Thymus (tissue), 11 donors: ENCODE data around the gene ADAM19. TPM values are rescaled to one million over a fixed set of nuclear protein-coding genes. Genes with fewer than 3 reads are reported as not detected.

Experiments
- DNase-seq, 9 donors: peaks; one replicate each; pipeline ENCODE4 v3.0.0-alpha.2; 2013; ENCODE audit warnings: low spot score in 9 of 9, low read depth in 6 of 9, missing footprints in 1 of 9
- H3K27ac ChIP-seq, 2 donors: one replicate each; pipeline ENCODE4 v1.5.1; 2013; ENCODE audit warnings: control low read depth in 1 of 2, low read depth in 1 of 2, low read length in 1 of 2, mild to moderate bottlenecking in 1 of 2, moderate library complexity in 1 of 2
- H3K27me3 ChIP-seq, 2 donors: one replicate each; pipeline ENCODE4 v1.5.1; 2013; ENCODE audit warnings: low read length in 1 of 2; ENCODE audit not compliant: control insufficient read depth in 2 of 2, insufficient read depth in 1 of 2
- H3K36me3 ChIP-seq, 2 donors: one replicate each; pipeline ENCODE4 v1.5.1; 2013; ENCODE audit warnings: low read length in 1 of 2, mild to moderate bottlenecking in 1 of 2, moderate library complexity in 1 of 2; ENCODE audit not compliant: control insufficient read depth in 2 of 2, insufficient read depth in 2 of 2
- H3K4me1 ChIP-seq, 2 donors: one replicate each; pipeline ENCODE4 v1.5.1; 2013; ENCODE audit warnings: low read length in 2 of 2; ENCODE audit not compliant: control insufficient read depth in 2 of 2, insufficient read depth in 2 of 2
- H3K4me3 ChIP-seq, 2 donors: one replicate each; pipeline ENCODE4 v1.5.1; 2013; ENCODE audit warnings: low read length in 2 of 2, control low read depth in 1 of 2, mild to moderate bottlenecking in 1 of 2
- H3K9me3 ChIP-seq, 2 donors: one replicate each; pipeline ENCODE4 v1.5.1; 2013; ENCODE audit warnings: low read length in 1 of 2, mild to moderate bottlenecking in 1 of 2; ENCODE audit not compliant: control insufficient read depth in 2 of 2, insufficient read depth in 1 of 2
- WGBS: extraction: QIAGEN DNeasy Blood & Tissue Kit; methylation state at CpG from one replicate; pipeline ENCODE4 v1.1.7; 2013; 5-methylcytosine and 5-hydroxymethylcytosine counted together
- polyA plus RNA-seq: library from polyadenylated mRNA; stranded (reverse); fragments of 200-250 nt; gene quantifications from one replicate; pipeline ENCODE4 v1.2.3, GENCODE V29; 2013
- total RNA-seq: library from RNA; stranded (reverse); fragments of 120-200 nt; gene quantifications from one replicate; pipeline ENCODE4 v1.2.4, GENCODE V29; 2013
- donor health status: healthy.

Gene ADAM19
- total and polyA plus RNA-seq, 2 donors: 6.9 to 13.2 TPM

DNA sequence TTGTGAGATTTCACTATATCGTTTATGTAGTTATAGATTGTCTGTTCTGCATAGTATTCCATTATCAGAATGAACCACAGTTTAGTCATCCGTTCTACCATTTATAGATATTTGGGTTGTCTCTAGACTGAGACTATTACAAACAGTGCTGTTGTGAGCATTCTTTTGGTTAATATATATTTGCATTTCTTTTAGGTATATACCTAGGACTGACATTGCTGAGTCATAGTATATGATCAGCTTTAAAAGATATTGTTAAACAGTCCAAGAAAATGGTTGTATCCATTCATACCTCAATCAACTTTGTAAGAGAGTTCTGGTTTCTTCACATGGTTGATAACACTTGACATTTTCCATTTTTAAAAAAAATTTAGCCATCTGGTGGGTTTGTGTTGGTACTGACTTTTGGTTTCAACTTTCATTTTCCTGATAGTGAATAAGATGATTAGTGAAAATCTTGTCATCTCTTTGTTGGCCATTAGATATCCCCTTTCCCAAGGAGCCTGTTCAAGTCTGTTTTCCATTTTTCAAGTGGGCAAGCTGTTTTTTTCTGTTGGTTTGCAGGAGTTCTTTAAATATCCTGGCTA lies 22.9 kb upstream of the ADAM19 start:
- Histone ChIP-seq H3K4me3 (no peak overlapping the region), H3K36me3 (no peaks in the 10 kb centered on the region), H3K9me3 (no peaks in the 10 kb centered on the region), H3K27ac (no peak overlapping the region), H3K4me1 (peaks cover 7 to 44% of the 10 kb centered on the region in 2 donors), H3K27me3 (no peaks in the 10 kb centered on the region)
- DNase-seq: no peak
- WGBS: 95% methylated on average over 2 of the region's 2 CpGs

GRCh38 chr5:157597277-157597676 lies 21.7 kb upstream of the ADAM19 start:
- H3K36me3 ChIP-seq: no peaks in the 10 kb centered on the region
- no peak overlapping the region for H3K4me3 ChIP-seq
- WGBS: 12% methylated on average over 1 of the region's 1 CpG
- H3K27me3 ChIP-seq: no peaks in the 10 kb centered on the region
- H3K4me1 ChIP-seq: peaks cover 7 to 42% of the 10 kb centered on the region in 2 donors
- H3K27ac ChIP-seq: peak overlapping the region in 1 of 2 donors; percentile 27
- peak in 2 of 9 donors; percentile 67 to 69 for DNase-seq
- no peaks in the 10 kb centered on the region for H3K9me3 ChIP-seq

DNA sequence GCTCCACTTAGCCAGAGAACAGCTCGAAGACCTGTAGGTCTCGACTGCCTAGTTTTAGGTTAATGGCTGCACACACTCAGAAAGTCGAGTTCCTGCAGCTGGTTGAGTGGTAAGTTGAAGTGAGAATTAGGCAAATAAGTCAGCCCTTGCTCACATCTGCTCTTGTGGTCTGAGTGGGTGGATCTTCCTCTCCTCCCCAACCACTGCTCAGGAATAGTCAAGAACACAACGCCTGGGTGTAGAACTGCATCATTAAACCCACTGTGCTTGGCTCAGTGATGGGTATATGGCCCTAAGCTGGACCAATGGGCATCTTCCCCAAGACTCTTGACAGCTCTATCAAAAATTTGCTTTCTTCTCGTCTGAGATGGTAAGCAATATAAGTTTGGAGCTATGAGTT lies 20.9 kb upstream of the ADAM19 start:
- 31% methylated on average over 5 of the region's 5 CpGs for WGBS
- Histone ChIP-seq H3K4me3 (no peak overlapping the region), H3K27ac (no peak overlapping the region)

GRCh38 chr5:157594675-157595459 lies 19.3 kb upstream of the ADAM19 start:
- WGBS: 77% methylated on average over 2 of the region's 2 CpGs

More for the DNA sequence above, 20.9 kb upstream of the ADAM19 start:
- DNase-seq: peak in 1 of 9 donors; percentile 66
- Histone ChIP-seq H3K9me3 (no peaks in the 10 kb centered on the region), H3K36me3 (no peaks in the 10 kb centered on the region), H3K27me3 (no peaks in the 10 kb centered on the region), H3K4me1 (peaks cover 7 to 42% of the 10 kb centered on the region in 2 donors)

DNA sequence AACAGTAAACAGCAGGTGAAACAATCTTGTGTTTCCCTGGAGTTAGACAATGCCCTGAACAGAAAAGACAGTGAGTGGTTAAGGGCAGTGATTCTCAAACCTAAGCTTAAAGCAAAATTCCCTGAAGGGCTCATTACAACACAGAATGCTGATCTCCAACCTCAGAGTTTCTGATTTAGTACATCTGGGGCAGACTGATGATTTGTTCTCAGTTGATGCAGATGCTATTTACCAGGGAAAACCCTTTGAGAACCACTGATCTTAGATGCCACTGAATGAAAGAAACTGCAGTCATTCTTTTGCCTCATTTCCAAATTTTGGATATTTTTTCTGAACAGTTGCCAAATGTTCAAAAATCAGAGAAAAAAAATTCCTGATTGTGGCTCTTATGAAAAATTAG lies 18.7 kb upstream of the ADAM19 start:
- Histone ChIP-seq H3K27me3 (no peaks in the 10 kb centered on the region), H3K4me1 (peaks cover 7 to 34% of the 10 kb centered on the region in 2 donors), H3K4me3 (no peak overlapping the region), H3K9me3 (no peaks in the 10 kb centered on the region), H3K36me3 (no peaks in the 10 kb centered on the region), H3K27ac (no peak overlapping the region)
- no peak for DNase-seq

More at GRCh38 chr5:157594675-157595459, 19.3 kb upstream of the ADAM19 start:
- H3K9me3 ChIP-seq: no peaks in the 10 kb centered on the region
- H3K4me1 ChIP-seq: peaks cover 7 to 34% of the 10 kb centered on the region in 2 donors
- no peaks in the 10 kb centered on the region for H3K36me3 ChIP-seq
- no peaks in the 10 kb centered on the region for H3K27me3 ChIP-seq
- no peak overlapping the region for H3K27ac ChIP-seq
- no peak for DNase-seq
- H3K4me3 ChIP-seq: no peak overlapping the region

- Histone ChIP-seq H3K36me3 (no peaks in the 10 kb centered on the region), H3K4me1 (peaks cover 7 to 34% of the 10 kb centered on the region in 2 donors), H3K27me3 (no peaks in the 10 kb centered on the region), H3K9me3 (no peaks in the 10 kb centered on the region), H3K4me3 (no peak overlapping the region), H3K27ac (no peak overlapping the region)
- DNase-seq: no peak
- WGBS: 97% methylated on average over 6 of the region's 6 CpGs
Observed at GRCh38 chr5:157593052-157593757, 17.6 kb upstream of the ADAM19 start.

DNA sequence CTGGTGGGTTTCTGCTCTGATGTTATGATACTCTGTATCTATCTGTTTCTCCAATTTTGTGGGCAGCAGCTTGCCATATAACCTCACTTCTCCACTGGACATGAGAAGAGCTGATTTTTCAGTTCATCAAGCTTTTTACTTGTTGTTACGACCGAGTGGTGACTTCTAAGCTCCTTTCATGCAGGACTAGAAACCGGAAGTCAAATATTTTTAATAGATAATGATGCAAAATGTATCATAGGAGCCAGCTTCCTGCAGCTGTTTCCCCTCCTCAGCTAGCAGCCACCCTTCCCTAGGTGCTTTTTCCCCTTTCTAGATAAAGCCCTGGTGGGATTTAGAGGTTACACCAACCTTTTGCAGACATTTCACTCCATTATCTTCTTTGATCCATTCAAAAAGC lies 17.0 kb upstream of the ADAM19 start:
- Histone ChIP-seq H3K4me3 (no peak overlapping the region), H3K27me3 (no peaks in the 10 kb centered on the region), H3K4me1 (peaks cover 7 to 30% of the 10 kb centered on the region in 2 donors), H3K9me3 (no peaks in the 10 kb centered on the region), H3K36me3 (no peaks in the 10 kb centered on the region), H3K27ac (peak overlapping the region in 1 of 2 donors; percentile 18)
- no peak for DNase-seq
- 6% methylated on average over 3 of the region's 3 CpGs for WGBS

DNA sequence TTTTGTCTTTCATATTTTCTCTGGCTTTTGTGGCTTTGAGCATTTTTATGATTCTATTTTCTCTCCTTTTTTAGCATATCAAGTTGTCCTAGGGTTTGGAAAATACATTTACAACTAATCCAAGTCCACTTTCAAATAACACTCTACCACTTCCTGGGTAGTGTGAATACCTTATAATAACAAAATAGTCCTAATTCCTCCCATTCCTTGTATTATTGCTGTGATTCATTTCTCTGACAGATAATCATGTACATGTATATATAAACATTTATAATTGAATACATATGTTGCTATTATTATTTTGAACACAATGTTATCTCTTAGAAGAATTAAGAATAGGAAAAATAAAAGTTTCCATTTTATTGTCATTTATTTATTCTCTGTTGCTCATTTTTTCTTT lies 14.9 kb upstream of the ADAM19 start:
- no peaks in the 10 kb centered on the region for H3K36me3 ChIP-seq
- H3K27ac ChIP-seq: no peak overlapping the region
- no peak overlapping the region for H3K4me3 ChIP-seq
- no peak for DNase-seq
- peaks cover 0 to 17% of the 10 kb centered on the region in 2 donors for H3K4me1 ChIP-seq
- H3K9me3 ChIP-seq: no peaks in the 10 kb centered on the region
- H3K27me3 ChIP-seq: no peaks in the 10 kb centered on the region

- DNase-seq: no peak
Observed at GRCh38 chr5:157584628-157585027, 9.1 kb upstream of the ADAM19 start.

More at GRCh38 chr5:157584628-157585027, 9.1 kb upstream of the ADAM19 start:
- 93% methylated on average over 1 of the region's 1 CpG for WGBS
- H3K4me3 ChIP-seq: no peak overlapping the region
- H3K36me3 ChIP-seq: no peaks in the 10 kb centered on the region
- H3K27me3 ChIP-seq: no peaks in the 10 kb centered on the region
- no peaks in the 10 kb centered on the region for H3K4me1 ChIP-seq
- H3K9me3 ChIP-seq: no peaks in the 10 kb centered on the region
- no peak overlapping the region for H3K27ac ChIP-seq
